HG03135 (cell line): ENCODE data around the gene GMPR.

Source experiments
- ATAC-seq: cut with Tn5 transposase; IDR thresholded peaks from one replicate; pipeline ENCODE4 v1.9.1; 2021; ENCODE audit warnings: mild to moderate bottlenecking, moderate library complexity; ENCODE audit not compliant: unreplicated experiment

GMPR gene

DNA sequence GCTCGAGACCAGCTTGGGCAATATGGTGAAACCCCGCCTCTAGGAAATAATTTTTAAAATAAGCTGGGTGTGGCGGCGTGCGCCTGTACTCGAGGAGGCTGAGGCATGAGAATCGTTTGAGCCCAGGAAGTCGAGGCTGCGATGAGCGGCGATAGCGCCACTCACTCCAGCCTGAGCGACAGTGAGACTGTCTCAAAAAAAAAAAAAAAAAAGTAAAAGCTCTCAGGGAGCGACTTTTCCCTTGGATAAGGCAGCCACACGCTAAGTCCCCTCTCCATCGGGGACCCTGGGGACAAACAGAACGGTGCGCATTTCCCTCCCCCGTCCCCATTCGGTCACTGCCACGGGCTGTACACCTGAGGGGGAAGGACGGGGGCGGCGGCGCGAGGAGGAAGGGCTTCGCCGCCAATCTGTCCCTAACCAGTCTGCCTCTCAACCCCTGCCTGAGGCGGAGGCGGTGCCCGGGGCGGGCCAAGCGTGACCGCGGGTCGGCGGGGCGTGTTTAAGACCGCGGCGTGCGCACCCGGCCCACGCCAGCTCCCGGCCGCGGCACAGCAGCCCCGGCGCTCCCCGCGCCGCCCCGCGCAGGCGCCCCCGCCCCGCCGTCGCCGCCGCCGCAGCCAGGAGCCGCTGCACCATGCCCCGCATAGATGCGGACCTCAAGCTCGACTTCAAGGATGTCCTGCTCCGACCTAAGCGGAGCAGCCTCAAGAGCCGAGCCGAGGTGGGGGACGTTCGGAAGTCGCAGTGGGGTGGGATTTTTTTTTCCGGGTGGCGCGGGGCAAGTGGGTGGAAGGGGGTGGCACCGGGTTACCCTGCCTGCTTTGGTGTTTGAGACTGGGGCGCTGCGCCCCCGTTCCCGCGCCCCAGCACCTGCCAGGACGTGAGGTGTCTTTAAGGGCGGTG is at the start of gene GMPR:
Gene GMPR, plus strand, starts transcription at position 531 of the 906 bp plus-strand sequence. Its CDS starts 107 bp downstream, at position 638.
- peak; percentile 56 for ATAC-seq

DNA sequence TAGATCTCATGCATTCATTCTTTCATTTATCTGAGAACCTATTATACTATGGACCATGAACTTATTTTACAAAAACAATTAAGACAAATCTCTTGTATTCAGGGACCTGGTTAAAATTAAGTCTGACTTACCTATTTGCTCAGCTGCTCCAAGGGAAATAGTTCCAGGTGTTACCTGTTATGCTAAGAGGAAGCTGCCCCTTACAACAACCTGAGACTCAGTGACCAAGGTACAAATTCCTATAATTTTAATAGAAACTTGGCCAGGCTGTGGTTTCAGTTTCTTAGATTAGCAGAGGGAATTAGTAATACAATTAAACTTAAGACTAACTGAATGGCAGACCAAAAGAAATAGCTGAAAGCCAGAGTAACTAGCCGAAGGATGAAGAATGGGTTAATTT is 48.2 kb upstream of the GMPR start:
- ATAC-seq, result no peak

DNA sequence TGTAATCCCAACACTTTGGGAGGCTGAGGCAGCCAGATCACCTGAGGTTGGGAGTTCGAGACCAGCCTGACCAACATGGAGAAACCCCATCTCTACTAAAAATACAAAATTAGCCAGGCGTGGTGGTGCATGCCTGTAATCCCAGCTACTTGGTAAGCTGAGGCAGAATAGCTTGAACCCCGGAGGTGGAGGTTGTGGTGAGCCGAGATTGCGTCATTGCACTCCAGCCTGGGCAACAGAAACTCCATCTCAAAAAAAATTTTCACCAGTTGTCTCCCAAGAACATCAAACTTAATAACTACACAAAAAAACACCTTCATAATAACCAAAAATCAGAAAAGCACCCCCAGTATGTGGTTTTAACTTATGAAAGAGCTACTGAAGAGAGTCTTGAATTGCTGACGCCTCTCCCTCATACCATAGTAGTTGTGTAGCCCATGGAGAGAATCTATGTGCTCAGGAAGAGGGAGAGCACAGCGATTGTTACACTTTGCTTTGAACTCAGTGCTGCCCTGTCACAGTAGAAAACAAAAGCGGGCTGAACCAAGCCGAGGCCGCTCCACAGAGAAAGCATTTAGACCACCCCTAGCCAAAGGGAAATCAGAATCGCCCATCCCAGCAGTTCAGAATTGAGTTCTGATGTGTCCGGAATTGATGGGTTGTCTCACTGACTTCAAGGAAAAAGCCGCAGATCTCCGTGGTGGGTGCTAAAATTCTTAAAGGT is 42.0 kb upstream of the GMPR start:
- no peak for ATAC-seq

DNA sequence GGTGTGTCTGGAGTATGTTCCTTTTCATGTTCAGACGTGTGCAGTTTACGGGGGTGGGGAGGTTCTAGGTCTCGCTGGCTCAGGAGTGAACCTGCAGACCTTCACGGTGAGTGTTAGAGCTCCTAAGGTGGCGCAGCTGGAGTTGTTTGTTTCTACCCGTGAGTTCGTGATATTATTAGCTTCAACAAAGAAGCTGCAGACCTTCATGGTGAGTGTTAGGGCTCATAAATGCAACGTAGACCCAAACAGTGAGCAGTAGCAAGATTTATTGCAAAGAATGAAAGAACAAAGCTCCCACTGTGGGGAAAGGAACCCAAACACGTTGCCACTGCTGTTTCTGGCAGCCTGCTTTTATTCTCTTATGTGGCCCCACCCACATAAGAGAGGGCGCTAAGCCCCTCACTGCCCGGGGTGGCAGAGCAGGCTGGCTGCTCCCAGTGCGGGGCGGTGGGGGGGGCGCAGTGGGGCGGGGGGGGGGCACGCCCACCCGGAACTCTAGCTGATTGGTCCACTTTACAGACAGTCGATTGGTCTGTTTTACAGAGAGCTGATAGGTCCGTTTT is 41.3 kb upstream of the GMPR start:
- ATAC-seq, result no peak

DNA sequence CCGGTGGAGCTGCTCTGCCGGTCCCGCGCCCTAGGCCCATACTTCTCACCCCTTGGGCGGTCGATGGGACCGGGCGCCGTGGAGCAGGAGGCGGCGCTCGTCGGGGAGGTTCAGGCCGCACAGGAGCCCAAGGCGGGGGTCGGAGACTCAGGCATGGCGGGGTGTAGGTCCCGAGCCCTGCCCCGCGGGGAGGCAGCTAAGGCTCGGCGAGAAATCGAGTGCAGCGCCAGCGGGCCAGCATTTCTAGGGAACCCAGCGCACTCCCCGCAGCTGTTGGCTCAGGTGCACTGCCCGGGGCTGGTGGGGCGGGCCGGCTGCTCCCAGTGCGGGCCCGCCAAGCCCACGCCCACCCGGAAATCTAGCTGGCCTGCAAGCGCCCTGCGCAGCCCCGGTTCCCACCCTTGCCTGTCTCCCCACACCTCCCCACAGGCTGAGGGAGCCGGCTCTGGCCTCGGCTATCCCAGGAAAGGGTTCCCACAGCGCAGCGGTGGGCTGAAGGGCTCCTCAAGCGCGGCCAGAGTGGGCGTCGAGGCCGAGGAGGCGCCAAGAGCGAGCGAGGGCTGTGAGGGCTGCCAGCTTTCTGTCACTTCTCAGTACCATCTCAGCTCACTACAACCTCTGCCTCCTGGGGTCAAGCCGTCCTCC is 40.2 kb upstream of the GMPR start:
- no peak for ATAC-seq

DNA sequence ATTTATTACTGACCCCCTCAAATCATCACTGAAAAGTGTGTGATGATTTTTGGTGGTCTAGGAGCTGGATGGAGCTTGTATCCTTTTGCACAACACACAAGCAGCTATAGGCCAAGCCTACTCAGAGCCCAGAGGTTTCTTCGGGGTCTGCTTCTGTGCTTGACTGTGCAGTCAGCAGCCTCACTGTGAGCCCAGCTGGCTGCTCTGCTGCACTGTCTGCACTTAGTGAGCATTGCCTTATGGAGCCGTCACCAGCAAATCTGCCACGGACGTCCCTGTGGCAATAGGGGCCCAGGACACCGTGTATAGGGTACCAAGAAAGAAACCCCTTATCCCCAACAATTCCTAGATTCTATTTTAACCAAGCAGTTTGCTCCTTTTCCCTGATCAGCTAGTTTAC is 38.6 kb upstream of the GMPR start:
- ATAC-seq, result no peak

DNA sequence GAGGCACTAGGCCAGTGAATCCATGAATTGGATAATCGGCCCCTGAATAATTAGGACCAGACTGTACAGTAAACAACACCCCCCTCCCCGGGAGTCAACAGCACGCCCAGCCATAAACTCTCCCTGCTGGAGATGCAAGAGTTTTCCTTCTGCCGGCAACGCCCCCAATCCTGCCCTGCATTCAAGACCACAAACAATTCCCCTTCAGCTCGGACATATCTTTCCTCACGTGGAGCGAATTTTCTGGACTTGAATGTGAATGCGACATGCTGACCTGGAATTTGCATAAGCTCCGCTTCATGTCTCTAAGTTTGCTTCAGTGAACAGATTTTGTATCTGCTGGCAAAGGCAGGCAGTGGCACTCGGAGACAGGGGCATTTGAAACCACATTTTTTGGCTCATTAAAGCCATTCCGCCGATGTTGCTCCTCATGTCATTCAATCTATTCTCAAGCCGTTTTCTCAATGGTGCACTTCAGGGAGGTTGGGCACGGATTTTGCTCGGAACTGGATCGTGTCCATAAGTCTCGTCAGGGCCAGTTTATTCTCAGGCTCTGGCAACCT is 38.0 kb upstream of the GMPR start:
- no peak for ATAC-seq

DNA sequence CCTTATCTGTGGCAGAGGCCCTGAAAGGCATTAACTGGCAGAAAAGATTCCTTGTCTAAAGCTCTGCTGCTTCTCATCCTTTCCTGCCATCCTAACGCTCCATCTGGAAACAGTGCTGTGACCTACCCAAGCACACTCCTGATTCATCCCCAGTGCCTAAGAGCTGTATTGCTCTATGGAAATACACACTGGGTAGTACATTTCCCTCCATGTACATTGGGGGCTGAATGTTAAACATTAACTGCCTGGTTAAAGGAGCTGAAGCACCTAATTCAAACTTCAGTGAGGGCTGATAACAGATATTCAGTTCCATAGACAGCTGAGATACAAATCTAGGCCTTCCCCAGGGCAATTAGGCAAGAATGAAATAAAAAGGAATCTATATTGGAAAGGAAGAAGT is 36.7 kb upstream of the GMPR start:
- ATAC-seq, result no peak

DNA sequence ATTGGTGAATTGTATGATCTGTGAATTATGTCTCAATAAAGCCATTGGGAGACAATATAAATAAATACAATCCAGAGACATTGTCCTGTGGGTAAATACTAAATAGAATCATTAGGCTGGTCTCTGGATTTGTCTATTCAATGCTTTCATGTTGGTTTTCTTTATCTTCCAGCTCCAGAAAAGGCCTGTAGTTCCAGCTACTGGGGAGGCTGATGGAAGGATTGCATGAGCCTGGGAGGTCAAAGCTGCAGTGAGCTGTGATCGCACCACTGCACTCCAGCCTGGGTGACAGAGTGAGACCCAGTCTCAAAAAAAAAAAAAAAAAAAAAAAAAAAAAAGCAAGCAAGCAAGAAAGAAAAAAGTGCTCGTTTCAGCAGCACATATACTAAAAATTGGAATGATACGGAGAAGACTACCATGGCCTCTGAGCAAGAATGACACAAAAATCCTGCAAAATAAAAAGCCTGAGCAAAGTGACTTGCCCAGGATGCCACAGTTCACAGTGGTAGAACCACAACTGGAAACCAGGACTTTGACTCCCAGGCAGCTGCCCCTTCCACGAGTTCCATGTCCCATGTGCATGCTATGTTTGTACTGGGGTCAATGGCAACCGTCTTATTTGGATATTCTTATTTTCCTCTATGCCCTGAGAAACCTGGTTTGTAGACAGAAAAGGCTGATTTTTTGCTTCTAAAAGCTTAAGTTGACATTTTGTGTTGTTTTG is 33.6 kb upstream of the GMPR start:
- ATAC-seq, result peak; percentile 14

DNA sequence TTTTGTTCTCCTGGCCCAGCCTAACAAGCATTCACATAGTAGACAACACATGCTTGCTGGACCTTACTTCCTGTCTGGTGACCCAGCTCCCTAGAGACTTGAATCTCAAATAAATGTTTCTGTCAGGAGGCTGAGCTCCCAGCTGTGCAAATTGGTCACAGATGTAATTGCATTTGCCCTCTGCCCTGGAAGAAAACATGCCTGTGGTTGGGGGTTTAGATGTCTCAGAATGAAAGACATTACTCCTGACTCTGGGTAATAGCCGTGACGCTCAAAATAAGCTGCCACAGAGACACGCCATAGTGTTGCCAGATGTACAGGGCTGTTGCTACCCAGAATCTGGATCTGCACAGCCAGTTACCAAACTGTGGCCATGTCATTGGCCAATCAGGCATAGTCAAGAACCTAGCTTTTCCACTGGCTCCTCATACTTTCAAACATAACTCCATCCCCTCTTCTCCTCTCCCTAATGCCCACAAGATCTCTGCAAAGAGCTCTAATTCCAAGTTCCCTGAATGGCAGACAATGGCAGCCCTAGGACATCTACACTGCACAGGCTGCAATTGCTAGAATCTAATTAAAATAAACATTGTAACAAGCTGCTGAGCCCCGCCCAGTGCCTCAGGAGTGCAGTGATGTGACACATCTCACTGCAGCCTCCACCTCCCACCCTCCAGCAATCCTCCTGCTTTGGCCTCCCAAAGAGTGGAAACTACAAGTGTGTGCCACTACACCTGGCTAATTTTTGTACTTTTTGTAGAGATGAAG is 32.8 kb upstream of the GMPR start:
- ATAC-seq, result peak; percentile 91

DNA sequence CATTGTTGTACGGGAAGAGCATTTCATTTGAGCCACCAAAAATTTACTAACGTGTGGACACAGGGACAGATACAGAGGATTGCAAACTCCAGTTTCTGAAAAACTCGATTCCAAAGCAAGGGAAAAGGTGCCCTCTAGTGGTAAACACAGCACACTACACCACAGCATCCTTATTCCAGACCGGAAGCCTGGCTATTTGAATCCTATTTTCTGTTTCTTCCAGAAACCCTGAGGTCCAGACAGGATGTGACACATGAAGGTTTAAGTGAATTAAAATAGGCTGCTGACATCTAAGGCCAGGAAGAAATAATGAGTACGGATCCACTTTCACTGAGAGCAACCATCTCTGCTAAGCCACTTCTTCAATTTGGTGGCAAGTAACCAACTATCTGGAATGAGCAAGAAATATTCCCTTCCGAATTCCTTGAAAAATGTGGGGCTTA is 31.8 kb upstream of the GMPR start:
- ATAC-seq, result no peak

DNA sequence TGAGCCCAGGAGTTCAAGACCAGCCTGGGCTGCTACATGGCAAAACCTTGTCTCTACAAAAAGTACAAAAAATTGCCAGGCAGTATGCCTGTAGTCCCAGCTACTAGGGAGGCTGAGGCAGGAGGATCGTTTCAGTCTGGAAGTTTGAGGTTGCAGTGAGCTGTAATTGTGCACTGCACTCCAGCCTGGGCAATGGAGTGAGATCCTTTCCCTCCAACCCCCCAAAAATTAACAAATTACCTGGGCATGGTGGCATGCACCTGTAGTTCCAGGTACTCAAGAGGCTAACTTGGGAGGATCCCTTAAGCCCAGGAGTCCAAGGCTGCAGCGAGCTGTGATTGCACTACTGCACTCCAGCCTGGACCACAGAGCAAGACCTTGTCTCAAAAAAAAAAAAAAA is 29.4 kb upstream of the GMPR start:
- no peak for ATAC-seq

DNA sequence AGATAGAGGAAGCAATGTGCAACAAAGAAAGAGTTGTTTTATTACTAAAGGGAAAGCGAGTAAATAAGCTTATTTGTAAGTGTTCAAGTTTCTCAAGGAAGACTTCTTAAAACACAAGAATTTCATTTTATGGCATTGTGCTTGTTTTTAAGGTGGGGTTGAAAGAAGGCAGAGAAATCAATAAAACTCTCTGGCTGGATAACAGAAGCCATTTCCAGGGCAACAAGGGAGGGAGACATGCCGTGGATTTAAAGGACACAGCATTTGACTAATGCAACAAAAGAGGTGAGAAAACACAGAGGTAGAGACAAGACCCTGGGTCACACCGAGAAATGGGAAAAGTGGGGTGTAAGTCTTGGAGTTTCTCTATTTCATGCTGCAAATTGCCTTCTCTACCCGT is 28.8 kb upstream of the GMPR start:
- ATAC-seq, result no peak

DNA sequence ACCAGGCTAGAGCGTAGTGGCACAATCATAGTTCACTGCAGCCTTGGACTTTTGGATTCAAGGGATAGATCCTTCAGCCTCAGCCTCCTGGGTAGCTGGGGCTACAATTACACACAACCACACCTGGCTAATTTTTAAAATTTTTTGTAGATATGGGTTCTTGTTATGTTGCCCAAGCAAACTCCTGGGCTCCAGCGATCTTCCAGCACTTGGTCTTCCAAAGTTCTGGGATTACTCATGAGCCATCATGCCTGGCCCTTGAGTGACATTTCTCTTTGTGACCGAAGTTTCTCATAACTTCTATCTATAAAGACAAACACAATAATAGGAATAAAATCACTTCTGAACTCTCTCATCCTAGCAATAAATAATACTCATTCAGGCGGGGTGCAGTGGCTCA is 26.1 kb upstream of the GMPR start:
- no peak for ATAC-seq

DNA sequence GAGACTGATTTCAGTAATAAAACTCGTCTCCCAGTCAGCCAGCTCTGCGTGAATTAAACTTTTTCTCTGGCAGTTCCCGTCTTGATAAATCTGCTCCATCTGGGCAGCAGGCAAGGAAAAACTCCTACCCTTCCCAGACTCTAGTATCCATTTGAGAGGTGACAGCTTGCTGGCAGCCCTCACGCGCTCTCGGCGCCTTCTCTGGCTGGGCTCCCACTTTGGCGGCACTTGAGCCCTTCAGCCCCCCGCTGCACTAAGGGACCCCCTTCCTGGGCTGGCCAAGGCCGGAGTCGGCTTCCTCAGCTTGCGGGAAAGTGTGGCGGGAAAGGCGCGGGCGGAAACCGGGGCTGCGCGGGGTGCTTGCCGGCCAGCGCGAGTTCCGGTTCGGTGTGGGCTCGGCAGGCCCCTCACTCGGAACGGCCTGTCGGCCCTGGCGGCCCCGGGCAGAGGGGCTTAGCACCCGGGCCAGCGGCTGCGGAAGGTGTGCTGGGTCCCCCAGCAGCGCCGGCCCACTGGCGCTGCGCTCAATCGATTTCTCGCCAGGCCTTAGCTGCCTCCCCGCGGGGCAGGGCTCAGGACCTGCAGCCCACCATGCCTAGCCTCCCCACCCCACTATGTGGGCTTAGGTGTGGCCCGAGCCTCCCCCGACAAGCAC is 21.8 kb upstream of the GMPR start:
- ATAC-seq, result no peak

DNA sequence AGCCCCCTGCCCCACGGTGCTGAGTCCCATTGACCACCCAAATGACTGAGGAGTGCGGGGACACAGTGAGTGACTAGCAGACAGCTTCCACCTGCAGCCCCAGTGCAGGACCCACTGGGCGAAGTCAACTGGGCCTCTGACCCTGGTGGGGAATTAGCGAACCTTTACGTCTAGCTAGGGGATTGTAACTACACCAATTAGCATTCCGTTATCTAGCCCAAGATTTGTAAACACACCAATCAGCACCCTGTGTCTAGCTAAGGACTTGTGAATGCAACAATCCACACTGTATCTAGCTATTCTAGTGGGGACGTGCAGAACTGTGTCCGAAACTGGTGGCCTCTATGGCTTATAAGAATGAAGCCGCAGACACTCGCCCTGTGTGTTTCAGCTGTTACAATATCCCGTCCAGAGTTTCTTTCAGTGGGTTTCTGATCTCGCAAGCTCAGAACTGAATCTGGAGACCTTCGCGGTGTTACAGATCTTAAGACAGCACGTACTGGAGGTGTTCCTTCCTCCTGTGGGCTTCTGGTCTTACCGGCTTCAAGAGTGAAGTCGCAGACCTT is 21.1 kb upstream of the GMPR start:
- no peak for ATAC-seq

DNA sequence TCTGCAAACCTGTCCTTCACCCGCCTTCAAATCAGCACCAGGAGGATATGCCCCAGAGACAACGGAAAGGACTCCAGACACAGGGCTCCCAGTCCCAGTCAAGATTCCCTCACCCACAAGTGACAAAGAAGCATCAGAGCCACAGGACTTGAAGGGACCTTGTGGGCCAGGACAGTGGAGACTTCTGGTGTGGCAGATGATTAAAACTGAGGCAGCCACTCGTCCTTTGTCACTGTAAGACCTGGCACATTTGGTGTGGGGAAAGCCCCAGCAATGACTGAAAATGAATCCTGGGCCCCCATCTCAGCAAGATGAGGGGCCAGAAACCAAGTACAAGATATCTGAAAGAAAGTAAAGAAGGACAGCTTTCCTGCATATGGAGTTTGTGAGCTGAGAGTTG is 15.6 kb upstream of the GMPR start:
- ATAC-seq, result no peak

DNA sequence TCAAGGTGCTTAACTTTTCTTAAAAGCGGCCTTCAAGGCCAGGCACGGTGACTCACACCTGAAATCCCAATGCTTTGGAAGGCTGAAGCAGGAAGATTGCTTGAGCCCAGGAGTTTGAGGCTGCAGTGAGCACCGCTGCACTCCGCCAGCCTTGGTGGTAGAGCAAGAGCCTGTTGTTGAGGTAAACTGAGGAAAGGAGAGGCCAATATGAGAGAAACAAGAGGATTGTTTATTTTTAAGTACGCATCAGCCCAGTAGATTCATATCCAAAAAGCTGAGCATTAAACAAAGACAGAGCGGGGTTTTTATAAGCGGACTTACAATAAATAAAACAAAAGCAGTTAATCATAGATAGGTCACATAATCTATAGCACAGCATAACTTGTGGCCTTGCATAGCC is 15.0 kb upstream of the GMPR start:
- ATAC-seq, result no peak

DNA sequence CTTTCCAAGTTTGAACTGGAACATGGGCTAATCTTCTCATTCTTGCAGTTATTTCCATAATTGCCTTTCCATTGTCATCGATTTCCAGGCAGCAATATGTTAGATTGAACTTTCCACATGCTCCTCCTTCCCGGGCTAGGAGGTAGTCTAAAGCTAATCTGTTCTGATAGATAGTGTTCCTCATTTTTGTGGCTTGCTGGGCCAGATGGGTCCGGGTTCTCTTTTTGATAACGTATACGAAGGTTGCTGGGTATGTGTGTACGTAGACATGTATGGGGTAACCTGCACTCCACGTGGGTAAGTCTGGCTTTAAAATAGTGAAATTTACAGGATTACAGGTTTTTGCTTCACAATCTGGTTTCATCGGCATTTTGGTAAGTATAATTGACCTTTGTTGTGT is 14.0 kb upstream of the GMPR start:
- no peak for ATAC-seq
